Measurements from ENCODE around the gene IGF1R. TPM values are rescaled to one million over a fixed set of nuclear protein-coding genes. Genes with fewer than 3 reads are reported as not detected.
A peak's percentile ranks its signal among the peaks of the same experiment; 100 is the strongest.

The IGF1R gene
- total RNA-seq, 2 experiments from 2014 or later = 26.3 to 43.7 TPM

- H3K36me3 Mint-ChIP-seq (ENCODE audit: low read depth) = peaks cover 14% of the 10 kb centered on the region
- DNase-seq (no peak), ATAC-seq (no peak)
- intact Hi-C loops (cut with DNase I, micrococcal nuclease) = no loop called here
- no peak overlapping the region for H3K27ac Mint-ChIP-seq
- H3K4me3 Mint-ChIP-seq = no peak overlapping the region
- POLR2A ChIA-PET = no interaction called here
- peaks cover 17% of the 10 kb centered on the region for H3K4me1 Mint-ChIP-seq
- no peaks in the 10 kb centered on the region for H3K9me3 Mint-ChIP-seq (ENCODE audit: low read depth)
- H3K27me3 Mint-ChIP-seq = no peaks in the 10 kb centered on the region
- CTCF ChIA-PET = interaction anchor here (0.6 kb wide), 1 partner anchor 10 kb away, joined by 3 read pairs; no protein-coding TSS in a partner anchor
These were observed 300.6 kb downstream of the IGF1R start for GRCh38 chr15:98948941-98949340.

- peaks cover 17% of the 10 kb centered on the region for H3K4me1 Mint-ChIP-seq
- peaks cover 14% of the 10 kb centered on the region for H3K36me3 Mint-ChIP-seq (ENCODE audit: low read depth)
- ChIA-PET POLR2A (no interaction called here), CTCF (interaction anchor here (0.6 to 1.3 kb wide), 2 partner anchors 11 to 127 kb away, joined by 3 read pairs; no protein-coding TSS in a partner anchor)
- DNase-seq (no peak), ATAC-seq (no peak)
- no peak overlapping the region for H3K27ac Mint-ChIP-seq
- no peaks in the 10 kb centered on the region for H3K9me3 Mint-ChIP-seq (ENCODE audit: low read depth)
- intact Hi-C loops (cut with DNase I, micrococcal nuclease) = loop anchor here (5.0 to 10.0 kb wide), 2 partner anchors 105 to 108 kb away; no protein-coding TSS in a partner anchor
- no peak overlapping the region for H3K4me3 Mint-ChIP-seq
- no peaks in the 10 kb centered on the region for H3K27me3 Mint-ChIP-seq
These were observed 301.3 kb downstream of the IGF1R start for GRCh38 chr15:98949624-98950023.

- ChIA-PET POLR2A (no interaction called here), CTCF (interaction anchor here (1.3 kb wide), 1 partner anchor 127 kb away, joined by 3 read pairs; no protein-coding TSS in a partner anchor)
- no peak overlapping the region for H3K27ac Mint-ChIP-seq
- DNase-seq = no peak
- peaks cover 14% of the 10 kb centered on the region for H3K36me3 Mint-ChIP-seq (ENCODE audit: low read depth)
- no peaks in the 10 kb centered on the region for H3K27me3 Mint-ChIP-seq
- no peaks in the 10 kb centered on the region for H3K9me3 Mint-ChIP-seq (ENCODE audit: low read depth)
- no peak for ATAC-seq
- peaks cover 17% of the 10 kb centered on the region for H3K4me1 Mint-ChIP-seq
- intact Hi-C loops (cut with DNase I, micrococcal nuclease) = loop anchor here (5.0 to 10.0 kb wide), 2 partner anchors 105 to 107 kb away; no protein-coding TSS in a partner anchor
- H3K4me3 Mint-ChIP-seq = no peak overlapping the region
These were observed 301.9 kb downstream of the IGF1R start for GRCh38 chr15:98950248-98950647.

GRCh38 chr15:98951004-98951403 is 302.7 kb downstream of the IGF1R start:
- Mint-ChIP-seq H3K9me3 (ENCODE audit: low read depth) (no peaks in the 10 kb centered on the region), H3K36me3 (ENCODE audit: low read depth) (peaks cover 14% of the 10 kb centered on the region), H3K27ac (no peak overlapping the region), H3K27me3 (no peaks in the 10 kb centered on the region), H3K4me3 (no peak overlapping the region), H3K4me1 (peaks cover 17% of the 10 kb centered on the region)
- intact Hi-C loops (cut with DNase I, micrococcal nuclease) = loop anchor here (5.0 to 10.0 kb wide), 2 partner anchors 104 to 106 kb away; no protein-coding TSS in a partner anchor
- DNase-seq (no peak), ATAC-seq (no peak)
- CTCF ChIA-PET = interaction anchor here (1.3 kb wide), 1 partner anchor 126 kb away, joined by 3 read pairs; no protein-coding TSS in a partner anchor
- POLR2A ChIA-PET = no interaction called here

GRCh38 chr15:98951493-98952320 is 303.4 kb downstream of the IGF1R start:
- no peak for ATAC-seq
- no peak for DNase-seq
- Mint-ChIP-seq H3K27ac (peak overlapping the region; percentile 51), H3K36me3 (ENCODE audit: low read depth) (peaks cover 13% of the 10 kb centered on the region), H3K4me1 (peaks cover 17% of the 10 kb centered on the region), H3K9me3 (ENCODE audit: low read depth) (no peaks in the 10 kb centered on the region), H3K27me3 (no peaks in the 10 kb centered on the region), H3K4me3 (no peak overlapping the region)
- CTCF ChIA-PET = no interaction called here
- intact Hi-C loops (cut with DNase I, micrococcal nuclease) = loop anchor here (2.0 to 10.0 kb wide), 3 partner anchors 63 to 106 kb away; no protein-coding TSS in a partner anchor
- POLR2A ChIA-PET = no interaction called here

- no peaks in the 10 kb centered on the region for H3K27me3 Mint-ChIP-seq
- H3K27ac Mint-ChIP-seq = peak overlapping the region; percentile 51
- peaks cover 15% of the 10 kb centered on the region for H3K36me3 Mint-ChIP-seq (ENCODE audit: low read depth)
- peak; percentile 78 for ATAC-seq
- ChIA-PET POLR2A (interaction anchor here (0.6 kb wide), 1 partner anchor 80 kb away, joined by 3 read pairs; no protein-coding TSS in a partner anchor), CTCF (interaction anchor here (0.6 to 1.2 kb wide), 2 partner anchors 123 to 284 kb away, joined by 3 to 5 read pairs; no protein-coding TSS in a partner anchor)
- peak; percentile 50 for DNase-seq
- no peaks in the 10 kb centered on the region for H3K9me3 Mint-ChIP-seq (ENCODE audit: low read depth)
- intact Hi-C loops (cut with DNase I, micrococcal nuclease) = loop anchor here (2.0 to 10.0 kb wide), 3 partner anchors 62 to 105 kb away; no protein-coding TSS in a partner anchor
- no peak overlapping the region for H3K4me3 Mint-ChIP-seq
- H3K4me1 Mint-ChIP-seq = peaks cover 17% of the 10 kb centered on the region
These were observed 304.1 kb downstream of the IGF1R start for GRCh38 chr15:98952381-98952803.

GRCh38 chr15:98953000-98953787 is 304.9 kb downstream of the IGF1R start:
- DNase-seq = peak; percentile 61

GRCh38 chr15:98953968-98954367 is 305.6 kb downstream of the IGF1R start:
- ATAC-seq = no peak
- Mint-ChIP-seq H3K4me3 (no peak overlapping the region), H3K9me3 (ENCODE audit: low read depth) (no peaks in the 10 kb centered on the region), H3K36me3 (ENCODE audit: low read depth) (peaks cover 24% of the 10 kb centered on the region), H3K27ac (no peak overlapping the region), H3K4me1 (peaks cover 17% of the 10 kb centered on the region), H3K27me3 (no peaks in the 10 kb centered on the region)
- ChIA-PET POLR2A (no interaction called here), CTCF (interaction anchor here (0.6 kb wide), 1 partner anchor 309 kb away, joined by 3 read pairs; no protein-coding TSS in a partner anchor)
- intact Hi-C loops (cut with DNase I, micrococcal nuclease) = loop anchor here (2.0 to 10.0 kb wide), 3 partner anchors 61 to 103 kb away; no protein-coding TSS in a partner anchor
- no peak for DNase-seq

More at GRCh38 chr15:98953000-98953787, 304.9 kb downstream of the IGF1R start:
- H3K4me1 Mint-ChIP-seq = peaks cover 17% of the 10 kb centered on the region
- no peaks in the 10 kb centered on the region for H3K27me3 Mint-ChIP-seq
- intact Hi-C loops (cut with DNase I, micrococcal nuclease) = loop anchor here (2.0 to 10.0 kb wide), 3 partner anchors 62 to 104 kb away; no protein-coding TSS in a partner anchor
- H3K36me3 Mint-ChIP-seq (ENCODE audit: low read depth) = peaks cover 22% of the 10 kb centered on the region
- ChIA-PET CTCF (interaction anchor here (0.6 to 1.2 kb wide), 5 partner anchors 87 to 309 kb away, joined by 3 to 5 read pairs (median 3); no protein-coding TSS in a partner anchor), POLR2A (interaction anchor here (0.6 kb wide), 1 partner anchor 79 kb away, joined by 3 read pairs; no protein-coding TSS in a partner anchor)
- no peak overlapping the region for H3K4me3 Mint-ChIP-seq
- peak; percentile 73 for ATAC-seq
- no peaks in the 10 kb centered on the region for H3K9me3 Mint-ChIP-seq (ENCODE audit: low read depth)
- H3K27ac Mint-ChIP-seq = peak overlapping the region; percentile 48

GRCh38 chr15:98954411-98954810 is 306.1 kb downstream of the IGF1R start:
- H3K9me3 Mint-ChIP-seq (ENCODE audit: low read depth) = no peaks in the 10 kb centered on the region
- no peak overlapping the region for H3K27ac Mint-ChIP-seq
- ChIA-PET POLR2A (no interaction called here), CTCF (no interaction called here)
- DNase-seq = no peak
- peaks cover 17% of the 10 kb centered on the region for H3K4me1 Mint-ChIP-seq
- H3K36me3 Mint-ChIP-seq (ENCODE audit: low read depth) = peaks cover 25% of the 10 kb centered on the region
- no peak for ATAC-seq
- intact Hi-C loops (cut with DNase I, micrococcal nuclease) = loop anchor here (5.0 to 10.0 kb wide), 2 partner anchors 100 to 103 kb away; no protein-coding TSS in a partner anchor
- H3K4me3 Mint-ChIP-seq = no peak overlapping the region
- H3K27me3 Mint-ChIP-seq = no peaks in the 10 kb centered on the region

GRCh38 chr15:98955331-98955730 is 307.0 kb downstream of the IGF1R start:
- POLR2A ChIA-PET = no interaction called here
- DNase-seq = no peak
- ATAC-seq = no peak
- Mint-ChIP-seq H3K27me3 (no peaks in the 10 kb centered on the region), H3K9me3 (ENCODE audit: low read depth) (no peaks in the 10 kb centered on the region), H3K4me3 (no peak overlapping the region), H3K4me1 (peaks cover 17% of the 10 kb centered on the region), H3K36me3 (ENCODE audit: low read depth) (peaks cover 27% of the 10 kb centered on the region), H3K27ac (no peak overlapping the region)
- intact Hi-C loops (cut with DNase I, micrococcal nuclease) = loop anchor here in 1 of 2 experiments (10.0 kb wide), 1 partner anchor 99 kb away; no protein-coding TSS in a partner anchor
- CTCF ChIA-PET = interaction anchor here (0.5 kb wide), 1 partner anchor 162 kb away, joined by 3 read pairs; no protein-coding TSS in a partner anchor

All from activated CD4-positive, alpha-beta T cell treated with anti-CD3 and anti-CD28 coated beads for 36 hours (primary cell).